Omental fat pad (tissue), 4 donors: ENCODE results near the gene ADCYAP1R1. TPM values are rescaled to one million over a fixed set of nuclear protein-coding genes. Genes with fewer than 3 reads are reported as not detected.

ENCODE experiments used
- ATAC-seq: fragments of 150-250 bp; one replicate; pipeline ENCODE4 v1.9.1; 2016; ENCODE audit warnings: mild to moderate bottlenecking, moderate library complexity; ENCODE audit not compliant: low FRiP score
- DNase-seq: peaks from one replicate; pipeline ENCODE4 v3.0.0-alpha.2; 2019; ENCODE audit warnings: low spot score
- CTCF ChIP-seq, 3 donors: fragments of 450-650 bp; IDR thresholded peaks; one replicate each; pipeline ENCODE4 v1.5.1; 2016 to 2017; ENCODE audit warnings: antibody characterized with exemption in 3 of 3, mild to moderate bottlenecking in 3 of 3, moderate library complexity in 2 of 3
- total RNA-seq, 4 donors: library from RNA; depleted of rRNA; stranded (reverse); fragments of >200 nt; gene quantifications; one replicate each; pipeline ENCODE4 v1.1.0, GENCODE V29; 2016

The ADCYAP1R1 gene
- total RNA-seq, 4 donors from 2014 or later, result 3.3 to 60.4 (median 15.7) TPM

DNA sequence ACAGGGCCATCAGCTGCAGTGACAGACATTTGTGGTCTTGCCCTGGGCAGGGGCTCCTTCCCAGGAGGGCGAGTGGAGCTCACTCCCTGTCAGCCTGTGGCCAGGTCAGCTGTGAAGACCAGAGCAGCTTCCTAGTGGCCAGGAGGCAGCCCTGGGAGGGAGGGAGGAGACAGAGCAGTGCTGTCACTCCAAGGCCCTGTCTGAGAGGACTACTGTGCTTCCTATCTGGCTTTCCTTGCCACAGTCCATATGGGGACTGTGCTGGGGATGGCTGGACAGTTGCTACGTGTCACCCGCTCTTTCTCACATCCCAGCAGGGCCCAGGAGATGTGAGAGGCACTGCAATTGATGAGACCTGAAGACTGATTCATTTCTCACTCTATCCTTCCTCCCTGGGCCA is 15.2 kb upstream of the ADCYAP1R1 start:
- DNase-seq (no peak), ATAC-seq (no peak)
- TF ChIP-seq CTCF (IDR thresholded peaks at IDR 0.05), result no peak

DNA sequence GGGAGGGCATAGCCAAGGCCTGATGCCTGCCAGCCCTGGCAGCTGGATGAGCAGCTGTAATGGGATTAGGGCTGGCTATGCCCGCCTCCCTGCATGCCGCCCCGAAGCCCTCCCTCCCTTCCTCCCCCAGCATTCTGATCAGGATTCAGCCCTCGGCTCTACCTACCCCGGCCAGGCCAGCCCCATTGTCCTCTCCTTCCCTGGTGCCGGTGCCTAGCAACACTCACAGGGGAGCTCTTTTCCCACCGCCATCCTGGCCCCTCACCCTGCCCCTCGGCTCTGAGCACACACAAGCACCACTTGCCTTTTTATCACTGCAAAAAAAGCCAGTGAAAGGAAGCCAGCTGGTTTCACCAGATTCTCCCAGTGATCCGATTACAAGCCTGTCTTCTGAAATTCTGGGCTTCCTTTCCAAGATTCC is 9.0 kb upstream of the ADCYAP1R1 start:
- DNase-seq (no peak), ATAC-seq (no peak)
- TF ChIP-seq CTCF (IDR thresholded peaks at IDR 0.05), result no peak

DNA sequence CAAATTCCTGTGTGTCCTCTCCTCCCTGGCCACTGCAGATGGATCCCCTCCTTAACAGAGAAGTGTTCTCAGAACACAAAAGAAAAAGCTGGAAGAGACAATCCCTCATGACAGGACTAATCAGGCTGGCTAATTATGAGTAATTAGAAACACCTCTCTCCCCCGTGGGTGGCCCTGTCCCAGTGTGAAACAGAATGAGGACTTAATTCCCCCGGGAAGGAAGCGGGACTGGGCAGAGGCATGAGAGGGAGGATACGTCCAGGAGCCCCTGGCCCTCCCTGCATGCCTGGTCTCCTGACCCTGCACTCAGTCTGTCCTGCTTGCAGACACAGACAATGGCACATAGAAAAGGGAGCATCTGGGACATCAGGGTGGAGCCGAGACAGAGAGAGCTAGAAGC is 7.6 kb upstream of the ADCYAP1R1 start:
- no peak for DNase-seq
- no peak for ATAC-seq
- no peak for TF ChIP-seq CTCF (IDR thresholded peaks at IDR 0.05)

- no peak for TF ChIP-seq CTCF (IDR thresholded peaks at IDR 0.05)
- DNase-seq (no peak), ATAC-seq (no peak)
Measured at GRCh38 chr7:31046723-31047122, 5.4 kb upstream of the ADCYAP1R1 start.

GRCh38 chr7:31047313-31048146 is 4.6 kb upstream of the ADCYAP1R1 start:
- TF ChIP-seq CTCF (IDR thresholded peaks at IDR 0.05), result no peak
- DNase-seq, result no peak
- ATAC-seq, result no peak

- ATAC-seq, result no peak
- no peak for TF ChIP-seq CTCF (IDR thresholded peaks at IDR 0.05)
- no peak for DNase-seq
Measured at GRCh38 chr7:31049005-31049765, 2.9 kb upstream of the ADCYAP1R1 start.
